ENCODE measurements around the gene NDUFB5. TPM values are rescaled to one million over a fixed set of nuclear protein-coding genes. Genes with fewer than 3 reads are reported as not detected.
A peak's percentile ranks its signal among the peaks of the same experiment; 100 is the strongest.

Gene NDUFB5
- total and polyA plus RNA-seq, 2 experiments from 2014 or later = 90.8 to 126 TPM

DNA sequence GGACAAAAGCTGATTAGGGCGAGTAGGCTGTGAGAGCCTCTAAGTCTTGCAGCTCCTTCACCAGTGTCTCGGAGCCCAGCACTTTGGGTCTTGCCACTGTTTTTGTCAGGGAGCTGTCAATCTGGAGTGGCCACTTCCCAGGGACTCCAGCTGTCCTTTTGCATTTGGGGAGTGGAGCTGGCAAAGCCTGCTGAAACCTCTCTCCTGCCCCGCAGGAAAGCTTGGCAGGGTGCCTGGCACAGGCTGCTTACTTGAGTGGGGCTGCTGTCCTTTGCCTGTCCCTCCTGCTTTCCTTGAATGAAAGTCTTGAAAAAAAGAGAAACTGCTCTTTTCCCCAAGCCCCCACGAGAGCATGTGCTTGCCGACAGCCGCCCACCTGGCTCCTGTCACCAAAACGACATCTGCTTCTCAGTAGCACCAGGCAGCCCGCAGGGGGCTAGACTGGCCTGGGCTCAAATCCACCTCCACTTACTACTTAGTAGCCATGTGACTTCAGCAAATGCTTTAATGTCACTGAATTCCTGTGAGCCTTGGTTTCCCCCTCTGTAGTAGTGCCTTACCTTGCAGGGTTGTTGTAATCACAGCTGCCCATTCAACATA, 61.9 kb downstream of the NDUFB5 start:
- H3K36me3 ChIP-seq (ENCODE audit: low read depth) = no peaks in the 10 kb centered on the region
- H3K27ac ChIP-seq = no peak overlapping the region
- H2AFZ ChIP-seq = no peak overlapping the region
- H3K4me3 ChIP-seq = no peak overlapping the region
- H3K9ac ChIP-seq = no peak overlapping the region
- no peaks in the 10 kb centered on the region for H3K27me3 ChIP-seq (replicated peaks; ENCODE audit: insufficient read depth)
- H4K20me1 ChIP-seq (ENCODE audit: insufficient read depth) = no peaks in the 10 kb centered on the region
- H3K4me1 ChIP-seq (ENCODE audit: insufficient read depth) = no peaks in the 10 kb centered on the region
- H3F3A ChIP-seq (ENCODE audit: insufficient read depth) = no peaks in the 10 kb centered on the region
- DNase-seq = peak; percentile 15
- TF ChIP-seq EZH2 (IDR thresholded peaks at IDR 0.05; ENCODE audit: insufficient read depth, poor library complexity, severe bottlenecking) (no peak), EZH2phosphoT487 (IDR thresholded peaks at IDR 0.05; ENCODE audit: insufficient read depth, low read depth) (no peak)
- H3K4me2 ChIP-seq (ENCODE audit: unreplicated experiment) = no peak overlapping the region
- WGBS, 2 experiments (ENCODE audit: low coverage in 1 of 2, low lambda C conversion rate in 2 of 2, missing lambda C conversion rate in 2 of 2) = 47 to 48% methylated on average over 8 of the region's 8 CpGs
- in situ Hi-C loops (cut with MboI) = no loop called here
- H3K9me3 ChIP-seq (ENCODE audit: low read depth) = no peaks in the 10 kb centered on the region
- no peaks in the 10 kb centered on the region for H3K9me2 ChIP-seq (ENCODE audit: insufficient read depth)
- peaks cover 92% of the 10 kb centered on the region for H3K79me2 ChIP-seq (ENCODE audit: insufficient read depth)

DNA sequence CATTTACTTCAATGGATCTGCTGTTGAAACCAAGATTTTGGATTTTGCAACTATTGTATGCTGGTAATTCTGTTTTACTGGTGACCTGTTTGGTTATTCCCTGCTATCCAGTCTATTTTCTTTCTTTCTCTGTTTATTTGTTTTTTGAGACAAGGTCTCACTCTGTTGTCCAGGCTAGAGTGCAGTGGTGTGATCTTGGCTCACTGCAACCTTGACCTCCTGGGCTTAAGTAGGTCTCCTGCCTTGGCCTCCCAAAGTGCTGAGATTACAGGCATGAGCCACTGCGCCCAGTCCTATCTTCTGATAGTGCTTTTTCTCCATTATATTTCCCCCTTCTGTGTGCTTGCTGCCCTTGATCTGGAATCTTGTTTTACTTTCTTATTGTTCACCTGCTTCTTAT, 63.8 kb downstream of the NDUFB5 start:
- peaks cover 91% of the 10 kb centered on the region for H3K79me2 ChIP-seq (ENCODE audit: insufficient read depth)
- H3K4me3 ChIP-seq = no peak overlapping the region
- H3K36me3 ChIP-seq (ENCODE audit: low read depth) = no peaks in the 10 kb centered on the region
- in situ Hi-C loops (cut with MboI) = no loop called here
- no peak overlapping the region for H3K4me2 ChIP-seq (ENCODE audit: unreplicated experiment)
- H3F3A ChIP-seq (ENCODE audit: insufficient read depth) = no peaks in the 10 kb centered on the region
- TF ChIP-seq EZH2phosphoT487 (IDR thresholded peaks at IDR 0.05; ENCODE audit: insufficient read depth, low read depth) (no peak), EZH2 (IDR thresholded peaks at IDR 0.05; ENCODE audit: insufficient read depth, poor library complexity, severe bottlenecking) (no peak)
- no peaks in the 10 kb centered on the region for H4K20me1 ChIP-seq (ENCODE audit: insufficient read depth)
- H3K9me2 ChIP-seq (ENCODE audit: insufficient read depth) = no peaks in the 10 kb centered on the region
- no peak for DNase-seq
- no peaks in the 10 kb centered on the region for H3K9me3 ChIP-seq (ENCODE audit: low read depth)
- WGBS, 2 experiments (ENCODE audit: low coverage in 1 of 2, low lambda C conversion rate in 2 of 2, missing lambda C conversion rate in 2 of 2) = 96 to 100% methylated on average over 1 of the region's 1 CpG
- H3K27ac ChIP-seq = no peak overlapping the region
- H2AFZ ChIP-seq = no peak overlapping the region
- H3K9ac ChIP-seq = no peak overlapping the region
- H3K27me3 ChIP-seq (replicated peaks; ENCODE audit: insufficient read depth) = no peaks in the 10 kb centered on the region
- no peaks in the 10 kb centered on the region for H3K4me1 ChIP-seq (ENCODE audit: insufficient read depth)

DNA sequence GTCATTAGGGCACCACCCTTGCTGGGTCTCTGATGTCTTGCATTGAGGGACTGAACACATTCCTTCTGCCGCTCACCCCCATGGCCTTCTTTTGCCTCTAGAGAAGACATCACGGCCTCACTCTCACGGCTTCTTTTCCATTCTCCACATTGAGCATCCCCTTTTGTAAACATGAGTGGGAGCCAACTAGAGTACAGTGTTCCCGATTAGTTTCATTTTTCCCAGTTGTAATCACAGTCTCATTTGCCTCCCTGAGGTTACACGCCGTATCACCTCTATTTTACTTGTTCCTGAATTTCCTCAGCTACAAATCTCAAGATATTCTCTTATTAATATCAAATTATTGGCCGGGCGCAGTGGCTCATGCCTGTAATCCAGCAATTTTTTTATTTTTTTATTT, 65.7 kb downstream of the NDUFB5 start:
- WGBS, 2 experiments (ENCODE audit: low coverage in 1 of 2, low lambda C conversion rate in 2 of 2, missing lambda C conversion rate in 2 of 2) = 96 to 98% methylated on average over 8 of the region's 8 CpGs
- TF ChIP-seq EZH2 (IDR thresholded peaks at IDR 0.05; ENCODE audit: insufficient read depth, poor library complexity, severe bottlenecking) = no peak
- TF ChIP-seq EZH2phosphoT487 (IDR thresholded peaks at IDR 0.05; ENCODE audit: insufficient read depth, low read depth) = no peak
- no peak overlapping the region for H3K4me2 ChIP-seq (ENCODE audit: unreplicated experiment)
- no peak overlapping the region for H3K4me3 ChIP-seq
- in situ Hi-C loops (cut with MboI) = no loop called here
- H3K79me2 ChIP-seq (ENCODE audit: insufficient read depth) = peaks cover 88% of the 10 kb centered on the region
- no peak overlapping the region for H2AFZ ChIP-seq
- no peak overlapping the region for H3K9ac ChIP-seq
- H3K9me2 ChIP-seq (ENCODE audit: insufficient read depth) = no peaks in the 10 kb centered on the region
- H3K9me3 ChIP-seq (ENCODE audit: low read depth) = no peaks in the 10 kb centered on the region
- no peaks in the 10 kb centered on the region for H3K36me3 ChIP-seq (ENCODE audit: low read depth)
- no peaks in the 10 kb centered on the region for H3K4me1 ChIP-seq (ENCODE audit: insufficient read depth)
- H3K27ac ChIP-seq = no peak overlapping the region
- DNase-seq = no peak
- no peaks in the 10 kb centered on the region for H3K27me3 ChIP-seq (replicated peaks; ENCODE audit: insufficient read depth)
- H3F3A ChIP-seq (ENCODE audit: insufficient read depth) = no peaks in the 10 kb centered on the region
- no peaks in the 10 kb centered on the region for H4K20me1 ChIP-seq (ENCODE audit: insufficient read depth)

DNA sequence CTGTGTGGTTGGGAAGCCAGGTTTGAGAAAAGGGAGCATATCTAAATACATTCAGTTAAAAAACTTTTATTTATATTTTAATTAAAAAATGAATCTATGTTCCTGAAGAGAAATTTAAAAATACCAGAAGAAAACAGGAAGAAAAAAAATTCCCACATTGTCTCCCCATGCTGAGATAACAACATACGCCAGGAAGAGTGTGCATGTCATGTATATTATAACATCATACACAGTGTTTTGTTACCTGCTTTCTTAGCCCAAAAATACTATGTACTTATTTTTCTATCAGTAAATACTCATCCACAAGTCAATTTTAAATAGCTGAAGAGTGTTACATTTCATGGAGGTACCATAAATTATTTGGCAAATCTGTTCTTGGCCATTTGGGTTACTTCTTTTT, 66.7 kb downstream of the NDUFB5 start:
- WGBS, 2 experiments (ENCODE audit: low coverage in 1 of 2, low lambda C conversion rate in 2 of 2, missing lambda C conversion rate in 2 of 2) = 92 to 98% methylated on average over 1 of the region's 1 CpG
- in situ Hi-C loops (cut with MboI) = no loop called here
- Histone ChIP-seq H3K9ac (no peak overlapping the region), H3K4me1 (ENCODE audit: insufficient read depth) (no peaks in the 10 kb centered on the region), H3K27me3 (replicated peaks; ENCODE audit: insufficient read depth) (no peaks in the 10 kb centered on the region), H3K4me3 (no peak overlapping the region), H3K27ac (no peak overlapping the region), H3K4me2 (ENCODE audit: unreplicated experiment) (no peak overlapping the region), H3K9me3 (ENCODE audit: low read depth) (no peaks in the 10 kb centered on the region), H2AFZ (no peak overlapping the region), H3F3A (ENCODE audit: insufficient read depth) (no peaks in the 10 kb centered on the region), H4K20me1 (ENCODE audit: insufficient read depth) (no peaks in the 10 kb centered on the region), H3K36me3 (ENCODE audit: low read depth) (no peaks in the 10 kb centered on the region), H3K79me2 (ENCODE audit: insufficient read depth) (peaks cover 87% of the 10 kb centered on the region), H3K9me2 (ENCODE audit: insufficient read depth) (no peaks in the 10 kb centered on the region)
- TF ChIP-seq EZH2phosphoT487 (IDR thresholded peaks at IDR 0.05; ENCODE audit: insufficient read depth, low read depth) = no peak
- no peak for TF ChIP-seq EZH2 (IDR thresholded peaks at IDR 0.05; ENCODE audit: insufficient read depth, poor library complexity, severe bottlenecking)
- DNase-seq = no peak

Data from GM23248 (cell line).